GM21825 (cell line): ENCODE results near the gene CAMTA1.
"Not testable (repeated sequence)": the region's sequence is repeated elsewhere in the genome, so short reads cannot be mapped to it uniquely, and the experiment has no call there.

Experiments
- ATAC-seq: cut with Tn5 transposase; IDR thresholded peaks from one replicate; pipeline ENCODE4 v1.9.1; 2021; ENCODE audit warnings: mild to moderate bottlenecking, moderate library complexity; ENCODE audit not compliant: unreplicated experiment

The CAMTA1 gene

DNA sequence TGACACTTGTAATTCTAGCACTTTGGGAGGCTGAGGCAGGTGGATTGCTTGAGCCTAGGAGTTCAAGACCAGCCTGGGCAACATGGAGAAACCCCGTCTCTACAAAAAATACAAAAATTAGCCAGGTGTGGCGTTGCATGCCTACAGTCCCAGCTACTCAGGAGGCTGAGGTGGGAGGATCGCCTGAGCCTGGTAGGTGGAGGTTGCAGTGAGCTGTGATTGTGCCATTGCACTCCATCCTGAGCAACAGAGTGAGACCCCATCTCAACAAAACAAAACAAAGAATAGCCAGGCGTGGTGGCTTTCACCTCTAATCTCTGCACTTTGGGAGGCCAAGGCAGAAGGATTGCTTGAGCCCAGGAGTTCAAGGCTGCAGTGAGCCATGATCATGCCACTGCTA, 922.8 kb downstream of the CAMTA1 start:
- ATAC-seq = not testable (repeated sequence)

DNA sequence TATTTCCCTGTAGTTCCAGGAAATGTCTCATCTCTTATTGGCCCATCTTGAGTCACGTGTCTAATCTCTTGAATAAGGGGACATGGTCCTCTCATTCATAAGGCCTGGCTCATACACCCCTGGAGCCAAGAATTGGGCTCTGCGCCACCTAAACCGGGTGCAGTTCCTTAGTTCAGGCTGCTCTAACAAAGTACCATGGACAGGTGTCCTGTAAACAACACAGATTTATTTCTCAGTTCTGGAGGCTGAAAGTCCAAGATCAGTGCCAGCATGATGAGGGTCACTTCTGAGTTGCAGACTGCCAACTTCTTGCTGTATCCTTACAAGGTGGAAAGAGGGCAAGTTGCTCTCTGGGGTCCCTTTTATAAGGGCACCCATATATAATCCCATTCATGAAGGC, 925.6 kb downstream of the CAMTA1 start:
- no peak for ATAC-seq

DNA sequence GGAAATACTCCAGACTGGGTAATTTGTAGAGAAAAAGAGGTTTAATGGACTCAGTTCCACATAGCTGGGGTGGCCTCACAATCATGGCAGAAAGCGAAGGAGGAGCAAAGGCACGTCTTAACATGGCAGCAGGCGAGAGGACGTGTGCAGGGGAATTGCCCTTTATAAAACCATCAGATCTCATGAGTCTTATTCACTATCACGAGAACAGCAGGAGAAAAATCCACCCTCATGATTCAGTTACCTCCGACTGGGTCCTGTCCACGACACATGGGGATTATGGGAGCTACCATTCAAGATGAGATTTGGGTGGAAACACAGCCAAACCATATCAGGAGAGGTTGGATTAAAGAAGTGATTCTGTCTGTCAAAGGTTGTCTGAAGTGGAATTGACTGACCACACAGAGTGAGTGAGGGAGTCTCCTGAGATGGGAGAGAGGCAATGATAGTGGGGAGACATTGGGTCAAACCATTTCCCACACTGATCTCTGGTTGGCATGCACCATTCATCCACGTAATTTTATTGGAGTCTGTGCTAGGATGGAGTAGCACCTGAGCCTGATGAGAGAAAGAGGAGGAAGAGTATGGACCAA, 927.6 kb downstream of the CAMTA1 start:
- ATAC-seq = no peak

DNA sequence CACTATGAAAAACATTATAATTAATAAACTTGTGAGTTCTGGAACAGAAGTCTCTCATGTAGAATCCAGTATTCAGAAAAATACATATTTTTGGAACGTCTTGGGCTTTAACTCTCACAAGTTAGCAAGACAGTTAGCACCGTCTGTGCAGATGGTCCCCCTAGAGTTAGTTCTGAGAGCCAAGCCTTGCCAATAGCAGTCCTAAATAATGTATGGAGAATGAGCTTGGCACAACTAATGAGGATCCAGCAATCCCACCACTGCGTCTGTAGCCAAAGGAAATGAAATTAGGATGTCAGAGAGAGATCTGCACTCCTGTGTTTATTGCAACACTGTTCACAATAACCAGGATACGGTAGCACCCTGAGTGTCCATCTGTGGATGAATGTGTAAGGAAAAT, 931.3 kb downstream of the CAMTA1 start:
- no peak for ATAC-seq

DNA sequence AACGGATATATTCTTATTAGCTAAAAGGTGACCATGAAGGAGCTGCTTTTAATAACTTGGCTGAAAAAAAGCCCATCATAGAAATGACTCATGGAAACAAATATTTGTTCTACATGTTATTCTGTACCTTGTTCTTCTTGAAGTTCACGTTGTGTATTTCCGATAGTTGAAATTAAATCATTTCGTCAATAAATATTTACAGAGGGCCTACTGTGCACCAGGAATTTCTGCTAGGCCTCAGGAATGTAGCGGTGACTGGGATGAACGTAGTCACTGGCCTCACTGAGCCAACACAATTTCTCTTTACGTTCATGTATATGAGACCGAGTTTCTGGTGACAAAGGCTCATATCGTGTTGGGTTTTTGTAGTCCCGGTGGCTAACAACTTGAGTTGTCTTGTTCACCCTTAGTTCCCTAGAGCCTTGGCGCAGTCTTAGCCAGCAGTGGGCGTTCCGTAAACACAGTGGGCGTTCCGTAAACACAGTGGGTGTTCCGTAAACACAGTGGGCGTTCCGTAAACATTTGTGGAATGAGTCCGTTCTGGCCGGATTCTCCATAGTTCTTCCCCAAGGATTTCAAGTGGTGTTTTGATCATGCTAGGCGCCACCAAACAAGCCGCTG, 932.6 kb downstream of the CAMTA1 start:
- ATAC-seq = no peak

DNA sequence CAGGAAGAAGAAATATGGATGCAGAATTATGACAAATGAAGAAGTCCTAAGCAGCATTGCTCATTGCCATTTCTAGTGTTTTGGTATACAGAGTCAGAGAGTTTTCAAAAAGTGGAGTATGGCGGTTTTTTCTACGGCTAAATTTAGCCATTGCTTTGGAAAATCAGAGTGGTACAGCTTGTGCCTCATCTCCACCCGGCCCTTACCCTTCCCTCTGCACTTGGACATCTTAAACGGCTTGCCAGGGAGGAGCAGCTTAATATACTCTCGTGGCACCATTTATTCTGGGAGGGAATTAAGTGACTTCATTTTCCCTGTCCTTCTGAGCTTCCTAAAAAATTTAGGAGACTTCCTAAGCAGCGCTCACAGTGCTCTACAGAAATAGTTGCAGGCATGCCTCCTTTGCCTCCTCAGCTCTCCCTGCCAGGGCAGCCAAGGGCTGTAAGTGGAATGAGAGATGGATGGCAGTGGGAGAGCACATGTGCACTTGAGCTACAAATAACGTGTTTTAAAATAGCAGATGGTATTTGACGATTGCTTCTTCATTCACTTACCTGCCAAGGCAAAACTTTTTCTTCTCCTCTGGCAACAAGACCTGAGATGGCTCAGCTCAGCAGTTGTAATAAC, 934.3 kb downstream of the CAMTA1 start:
- no peak for ATAC-seq

DNA sequence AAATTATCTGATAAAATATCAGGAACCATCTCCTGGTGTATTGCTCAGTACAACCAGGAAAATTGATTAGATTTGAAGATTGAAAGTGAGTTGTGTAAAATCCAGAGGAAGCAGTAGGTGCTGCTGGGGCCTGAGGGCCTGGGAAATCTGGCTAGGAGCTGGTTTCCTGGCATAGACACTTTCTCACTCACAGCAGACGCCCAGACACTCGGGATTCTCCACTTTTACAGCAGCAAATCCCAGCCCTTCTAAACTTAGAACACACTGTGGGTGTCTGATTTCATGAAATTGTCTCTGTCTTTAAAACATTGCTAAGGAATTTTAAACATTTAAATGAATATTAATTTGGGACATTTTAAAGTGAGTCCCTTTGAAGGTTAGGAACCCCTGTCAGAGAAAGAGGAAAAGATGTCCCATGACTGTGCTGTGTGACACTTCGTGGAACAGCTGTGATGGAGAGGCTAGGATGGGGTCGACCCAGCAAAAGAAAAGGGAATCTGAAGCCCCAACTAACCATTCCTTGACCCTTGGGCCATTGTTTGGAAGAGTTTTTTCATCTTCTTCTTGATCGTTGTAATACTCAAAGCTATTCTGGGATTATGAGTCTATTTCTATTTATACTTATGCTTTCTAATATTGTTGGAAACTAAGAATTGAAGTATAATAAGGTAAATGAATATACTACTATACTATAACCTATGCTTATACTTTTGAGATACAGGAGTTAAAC, 936.9 kb downstream of the CAMTA1 start:
- ATAC-seq = no peak

DNA sequence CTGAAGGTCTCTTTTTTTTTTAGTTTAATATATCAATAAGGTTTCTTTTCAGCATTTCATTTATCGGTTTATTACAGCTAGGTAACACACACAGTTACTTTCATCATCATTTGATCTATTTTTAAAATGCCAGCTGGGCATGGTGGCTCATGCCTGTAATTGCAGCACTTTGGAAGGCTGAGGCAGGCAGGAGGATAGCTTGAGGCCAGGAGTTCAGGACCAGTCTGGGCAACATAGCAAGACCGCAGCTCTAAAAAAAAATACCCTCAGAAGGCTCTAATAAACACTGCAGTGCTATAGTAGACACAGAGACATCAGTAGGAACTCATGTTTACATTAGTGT, 937.4 kb downstream of the CAMTA1 start:
- no peak for ATAC-seq

DNA sequence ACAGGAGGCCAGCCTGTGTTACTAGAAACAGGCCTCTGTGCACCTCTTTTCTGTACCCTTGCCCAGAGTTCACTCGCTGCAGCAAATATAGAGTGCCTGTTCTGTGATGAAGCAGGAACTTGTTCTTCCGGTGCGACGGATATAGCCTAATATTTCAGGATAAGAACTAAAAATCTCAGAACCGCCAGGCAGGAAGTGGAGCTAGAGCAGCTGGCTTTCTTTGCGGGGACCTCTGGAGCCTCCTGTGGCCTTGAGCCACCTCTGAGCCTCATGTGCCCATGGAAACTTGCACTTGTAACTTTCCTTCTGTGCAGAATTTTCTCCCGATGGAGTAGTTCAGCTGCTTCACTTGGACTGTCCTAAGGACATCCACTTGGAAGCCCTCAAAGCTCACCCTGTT, 941.4 kb downstream of the CAMTA1 start:
- ATAC-seq = no peak

DNA sequence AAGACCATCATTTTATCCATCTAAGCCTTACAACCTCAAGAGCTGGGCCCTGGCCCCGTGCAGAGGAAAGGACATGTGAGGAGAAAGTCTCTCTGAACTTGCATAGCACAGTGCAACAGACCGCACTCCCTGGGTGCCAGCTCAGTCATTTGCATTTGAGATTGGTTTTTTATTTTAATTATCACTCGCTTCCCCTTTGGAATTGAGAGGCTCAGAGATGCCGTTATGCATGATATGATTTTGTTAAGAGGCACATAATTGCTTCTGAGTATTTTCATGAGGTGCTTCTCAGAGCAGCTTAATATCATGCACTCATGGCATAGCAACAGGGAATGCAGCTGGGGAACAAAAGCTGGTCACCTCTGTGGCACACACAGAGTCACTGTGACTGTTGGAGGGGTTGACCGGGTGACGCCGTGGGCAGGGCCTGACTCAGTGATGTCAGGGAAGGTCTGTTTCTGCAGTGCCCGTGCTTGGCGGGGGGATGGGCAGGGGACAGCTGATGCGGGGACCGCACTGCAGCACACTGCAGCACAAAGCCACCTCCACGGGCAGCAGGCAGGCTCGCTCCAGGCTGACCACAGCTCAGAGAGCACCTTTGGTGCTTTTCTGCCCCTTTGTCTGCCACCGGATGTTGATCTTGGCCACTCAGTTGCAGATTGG, 942.7 kb downstream of the CAMTA1 start:
- ATAC-seq = no peak

DNA sequence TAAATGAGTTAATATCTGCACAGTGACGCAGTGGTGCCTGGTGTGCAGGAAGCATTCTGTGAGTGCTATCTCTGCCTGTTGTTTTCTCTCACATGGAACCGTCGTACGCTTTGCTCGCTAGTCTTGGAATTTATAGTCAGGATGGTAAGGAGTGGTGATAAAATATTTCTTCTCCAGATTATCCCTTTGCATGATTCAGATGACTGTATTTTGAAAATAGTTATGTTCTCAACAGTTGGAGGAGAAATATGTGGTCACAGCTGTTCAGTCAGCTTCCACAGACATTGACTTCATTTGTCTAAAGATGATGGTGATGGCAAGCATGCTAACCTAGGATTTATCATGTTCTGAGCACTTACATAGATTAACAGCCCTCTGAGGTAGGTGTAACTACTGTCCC, 944.5 kb downstream of the CAMTA1 start:
- ATAC-seq = no peak

DNA sequence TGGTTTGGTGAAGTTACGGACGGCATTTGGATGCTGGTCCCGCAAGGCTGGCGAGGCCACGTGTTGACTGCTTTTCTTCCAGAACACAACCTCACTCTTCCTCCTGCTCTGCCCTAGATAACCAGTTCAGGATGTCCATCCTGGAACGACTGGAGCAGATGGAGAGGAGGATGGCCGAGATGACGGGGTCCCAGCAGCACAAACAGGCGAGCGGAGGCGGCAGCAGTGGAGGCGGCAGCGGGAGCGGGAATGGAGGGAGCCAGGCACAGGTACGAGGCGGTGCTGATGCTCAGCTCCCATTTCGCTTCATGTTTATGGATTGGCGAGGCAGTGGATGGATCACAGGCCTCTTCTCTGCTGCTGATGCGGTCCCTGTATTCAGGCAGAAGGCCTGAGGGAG, 947.1 kb downstream of the CAMTA1 start:
- ATAC-seq = no peak

DNA sequence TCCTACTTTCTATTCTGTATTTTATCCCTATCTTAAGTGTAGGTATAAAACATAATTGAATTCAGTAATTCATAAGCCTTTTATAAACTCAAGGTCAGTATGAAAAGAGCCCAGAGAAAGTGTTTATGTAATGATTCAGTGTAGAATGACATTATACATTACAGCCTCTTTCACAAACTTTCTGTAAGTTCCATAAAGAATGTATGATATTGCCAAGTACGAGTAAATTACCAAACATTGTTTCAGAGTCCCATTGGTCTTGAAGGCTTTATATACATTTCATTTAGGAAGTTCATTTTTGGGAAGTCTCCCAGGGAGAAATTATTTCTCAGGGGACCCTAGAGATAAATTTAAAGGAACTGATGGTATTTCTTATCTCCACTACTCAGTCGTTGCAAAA, 948.0 kb downstream of the CAMTA1 start:
- no peak for ATAC-seq

DNA sequence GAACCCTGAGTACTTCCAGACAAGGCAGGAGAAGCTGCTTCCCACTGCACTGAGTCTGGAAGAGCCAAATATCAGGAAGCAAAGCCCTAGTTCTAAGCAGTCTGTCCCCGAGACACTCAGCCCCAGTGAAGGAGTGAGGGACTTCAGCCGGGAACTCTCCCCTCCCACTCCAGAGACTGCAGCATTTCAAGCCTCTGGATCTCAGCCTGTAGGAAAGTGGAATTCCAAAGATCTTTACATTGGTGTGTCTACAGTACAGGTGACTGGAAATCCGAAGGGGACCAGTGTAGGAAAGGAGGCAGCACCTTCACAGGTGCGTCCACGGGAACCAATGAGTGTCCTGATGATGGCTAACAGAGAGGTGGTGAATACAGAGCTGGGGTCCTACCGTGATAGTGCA, 952.8 kb downstream of the CAMTA1 start:
- no peak for ATAC-seq

DNA sequence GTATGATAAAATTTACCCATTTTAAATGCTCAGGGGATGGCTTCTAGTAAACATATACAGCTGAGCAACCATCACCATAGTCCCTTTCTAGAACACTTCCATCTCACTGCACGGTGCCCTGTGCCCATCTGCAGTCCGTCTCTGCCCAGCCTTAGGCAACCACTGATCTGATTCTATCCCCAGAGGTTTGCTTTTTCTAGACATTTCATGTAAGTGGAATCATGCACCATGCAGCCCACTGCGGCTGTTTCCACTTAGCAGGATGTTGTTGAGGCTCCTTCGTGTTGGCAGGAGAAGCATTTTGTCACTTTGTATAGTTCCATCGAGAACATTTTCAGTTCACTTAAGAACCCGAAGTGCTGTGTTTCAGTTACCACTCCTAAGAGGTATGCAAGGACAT, 958.1 kb downstream of the CAMTA1 start:
- ATAC-seq = no peak

DNA sequence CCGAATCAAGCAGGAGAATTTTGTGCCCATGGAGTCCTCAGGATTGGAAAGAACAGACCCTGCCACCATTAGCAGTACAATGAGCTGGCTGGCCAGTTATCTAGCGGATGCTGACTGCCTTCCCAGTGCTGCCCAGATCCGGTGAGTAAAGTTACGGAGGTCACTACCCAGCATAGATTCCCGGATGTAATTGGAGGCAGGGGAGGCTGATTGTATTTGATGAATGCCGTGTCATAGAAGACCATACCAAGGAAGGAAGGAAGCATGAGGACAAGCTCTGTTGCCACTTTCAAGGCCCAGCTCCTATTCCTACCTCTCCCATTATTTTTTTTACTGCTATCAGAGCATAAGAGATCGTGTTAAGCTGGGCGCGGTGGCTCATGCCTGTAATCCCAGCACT, 959.6 kb downstream of the CAMTA1 start:
- no peak for ATAC-seq

DNA sequence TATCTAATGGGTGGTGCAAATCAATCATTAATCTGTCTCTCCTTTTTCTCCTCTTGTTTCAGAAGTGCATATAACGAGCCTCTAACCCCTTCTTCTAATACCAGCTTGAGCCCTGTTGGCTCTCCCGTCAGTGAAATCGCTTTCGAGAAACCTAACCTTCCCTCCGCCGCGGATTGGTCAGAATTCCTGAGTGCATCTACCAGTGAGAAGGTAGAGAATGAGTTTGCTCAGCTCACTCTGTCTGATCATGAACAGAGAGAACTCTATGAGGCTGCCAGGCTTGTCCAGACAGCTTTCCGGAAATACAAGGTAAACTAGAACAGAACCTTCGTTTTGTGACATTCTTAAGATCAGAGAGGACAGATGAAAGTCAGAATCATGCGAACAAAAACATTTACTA, 960.5 kb downstream of the CAMTA1 start:
- no peak for ATAC-seq

DNA sequence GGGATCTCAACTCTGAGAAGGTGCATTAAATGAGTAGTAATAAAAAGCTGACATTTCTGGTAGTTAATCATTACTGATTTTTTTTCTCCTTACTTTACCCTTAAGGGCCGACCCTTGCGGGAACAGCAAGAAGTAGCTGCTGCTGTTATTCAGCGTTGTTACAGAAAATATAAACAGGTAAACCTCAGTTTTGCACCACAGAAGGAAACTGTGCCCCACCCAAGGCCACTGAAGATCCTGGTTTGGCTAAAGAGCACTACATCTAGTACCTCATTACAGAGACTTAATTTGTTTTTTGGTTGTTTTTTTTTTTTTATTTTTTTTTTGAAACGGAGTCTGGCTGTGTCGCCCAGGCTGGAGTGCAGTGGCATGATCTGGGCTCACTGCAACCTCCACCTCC, 962.4 kb downstream of the CAMTA1 start:
- no peak for ATAC-seq

DNA sequence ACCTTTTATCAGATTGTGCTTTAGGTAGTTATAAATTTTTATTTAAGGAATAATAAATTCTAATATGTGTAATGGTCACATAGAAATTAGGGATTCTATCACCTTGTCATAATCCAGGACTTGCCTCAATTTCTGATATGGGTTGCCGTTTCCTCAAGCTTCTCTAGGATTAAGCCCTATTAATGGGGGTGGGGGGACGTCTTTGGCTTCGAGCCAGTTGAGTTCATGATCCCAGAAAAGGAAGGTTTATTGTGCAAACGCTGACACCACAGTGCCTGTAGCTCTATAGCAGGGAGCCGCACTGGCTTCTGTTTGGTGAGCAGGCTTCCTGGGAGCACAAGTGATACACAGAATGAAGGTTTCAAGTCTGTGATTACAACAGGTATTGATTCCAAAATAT, 963.9 kb downstream of the CAMTA1 start:
- no peak for ATAC-seq

DNA sequence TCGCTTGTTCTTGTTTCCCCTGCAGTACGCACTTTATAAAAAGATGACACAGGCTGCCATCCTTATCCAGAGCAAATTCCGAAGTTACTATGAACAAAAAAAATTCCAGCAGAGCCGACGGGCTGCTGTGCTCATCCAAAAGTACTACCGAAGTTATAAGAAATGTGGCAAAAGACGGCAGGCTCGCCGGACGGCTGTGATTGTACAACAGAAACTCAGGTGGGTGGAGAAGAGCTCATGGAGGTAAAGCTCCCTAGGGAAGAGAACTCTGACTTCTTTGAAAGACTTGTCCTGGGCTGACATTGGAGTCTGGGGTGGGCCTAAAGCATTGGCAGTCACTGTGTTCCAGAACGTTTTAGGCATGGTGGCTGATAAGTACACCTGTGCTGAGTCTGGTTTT, 965.9 kb downstream of the CAMTA1 start:
- ATAC-seq = no peak

DNA sequence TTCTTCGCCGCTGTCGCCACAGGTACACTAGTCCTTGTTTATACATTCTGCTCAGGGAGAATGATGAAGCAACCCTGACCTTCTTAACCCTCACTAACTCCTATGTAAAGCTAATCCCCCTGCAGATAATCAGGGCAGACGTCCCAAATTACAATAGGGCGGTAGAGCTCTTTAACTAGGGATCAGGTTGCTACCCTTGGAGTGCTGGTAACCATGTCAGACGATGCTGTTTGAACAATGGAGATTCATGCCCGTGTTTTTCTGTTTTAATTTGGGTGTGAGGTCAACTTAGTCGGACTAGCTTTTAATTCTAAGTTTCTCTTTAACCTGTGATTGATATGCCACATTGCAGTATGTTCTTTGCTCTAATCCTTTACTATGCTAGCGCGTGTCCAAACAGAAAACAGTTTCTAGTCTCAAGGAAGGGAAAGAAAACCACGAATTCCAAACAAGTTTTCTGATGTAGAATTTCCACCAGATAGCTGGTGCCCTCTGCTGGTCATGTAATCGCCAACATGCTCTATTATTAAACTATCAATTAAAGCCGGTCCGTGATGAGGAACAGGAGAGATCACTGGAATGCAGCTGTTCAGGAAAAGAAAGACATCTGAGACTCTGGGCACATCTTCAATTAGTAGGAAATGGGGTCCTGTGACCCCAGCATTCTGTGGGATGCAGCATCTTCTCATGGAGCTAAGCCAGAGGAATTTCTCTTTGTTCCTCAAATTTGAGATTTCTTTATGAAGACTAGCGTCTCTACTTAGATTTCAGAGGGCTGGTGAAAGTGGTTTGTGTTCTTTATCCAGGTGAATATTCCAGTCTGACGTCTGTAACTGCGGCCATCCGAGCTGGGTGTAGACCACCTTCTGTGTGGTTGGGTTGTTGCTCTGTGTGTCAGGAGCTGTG, 967.5 kb downstream of the CAMTA1 start:
- ATAC-seq = no peak
